ENCODE results near the gene KPNB1. TPM values are rescaled to one million over a fixed set of nuclear protein-coding genes. Genes with fewer than 3 reads are reported as not detected.

The KPNB1 gene
- total and polyA plus RNA-seq, 2 of the 4 experiments (the other 2 are of a cell fraction), result 206 to 1,082 TPM

DNA sequence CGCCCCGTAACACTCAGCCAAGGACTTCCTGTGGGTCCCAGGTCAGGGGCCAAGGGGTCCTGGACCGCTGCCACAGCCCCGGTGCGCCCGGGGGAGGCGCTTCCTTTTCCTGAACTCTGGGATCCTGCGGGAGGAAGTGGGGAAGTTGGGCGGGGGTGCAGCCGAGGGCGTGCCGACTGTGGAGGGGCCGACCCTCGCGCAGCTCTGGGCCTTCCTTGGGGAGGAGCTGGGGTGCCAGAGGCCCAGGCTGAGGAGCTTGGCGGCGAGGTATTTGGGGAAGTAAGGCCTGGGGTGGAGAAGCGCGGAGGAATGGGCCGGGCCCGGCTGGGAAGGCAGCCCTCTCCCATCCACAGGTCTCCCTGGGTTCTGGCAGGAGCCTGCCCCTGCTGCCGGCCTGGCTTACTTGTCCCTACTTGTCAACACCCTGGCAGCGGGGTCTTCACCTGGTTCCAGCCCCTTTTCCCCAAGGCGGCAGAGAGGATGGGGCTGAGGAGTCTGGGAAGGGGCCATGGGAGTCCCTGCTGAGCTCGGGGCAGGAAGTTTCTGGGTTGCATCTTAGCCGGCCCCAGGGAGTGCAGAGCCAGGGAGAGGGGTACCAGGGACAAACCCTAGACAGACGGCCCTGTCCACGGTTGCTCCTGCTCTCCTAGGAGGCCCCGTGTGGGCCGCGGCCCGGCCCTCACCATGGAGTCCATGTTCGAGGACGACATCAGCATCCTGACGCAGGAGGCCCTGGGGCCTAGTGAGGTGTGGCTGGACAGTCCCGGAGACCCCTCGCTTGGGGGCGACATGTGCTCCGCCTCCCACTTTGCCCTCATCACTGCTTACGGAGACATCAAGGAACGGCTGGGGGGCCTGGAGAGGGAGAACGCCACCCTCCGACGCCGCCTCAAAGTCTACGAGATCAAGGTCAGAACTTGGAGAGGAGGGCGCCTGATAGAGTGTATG lies 46.0 kb downstream of the KPNB1 start (continued):
- TF ChIP-seq, protein P1, sequence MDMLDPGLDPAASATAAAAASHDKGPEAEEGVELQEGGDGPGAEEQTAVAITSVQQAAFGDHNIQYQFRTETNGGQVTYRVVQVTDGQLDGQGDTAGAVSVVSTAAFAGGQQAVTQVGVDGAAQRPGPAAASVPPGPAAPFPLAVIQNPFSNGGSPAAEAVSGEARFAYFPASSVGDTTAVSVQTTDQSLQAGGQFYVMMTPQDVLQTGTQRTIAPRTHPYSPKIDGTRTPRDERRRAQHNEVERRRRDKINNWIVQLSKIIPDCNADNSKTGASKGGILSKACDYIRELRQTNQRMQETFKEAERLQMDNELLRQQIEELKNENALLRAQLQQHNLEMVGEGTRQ (IDR thresholded peaks at IDR 0.05; ENCODE audit: low read depth, low read length), result no peak

Measured in IMR-90 (cell line).